ENCODE measurements around the gene VWA5A. TPM values are rescaled to one million over a fixed set of nuclear protein-coding genes. Genes with fewer than 3 reads are reported as not detected.

The VWA5A gene
- total RNA-seq, 4 donors from 2014 or later, result 17.0 to 22.5 (median 19.9) TPM

GRCh38 chr11:124174001-124174583, 58.8 kb downstream of the VWA5A start:
- Histone ChIP-seq H3K27me3 (no peaks in the 10 kb centered on the region), H3K9me3 (no peaks in the 10 kb centered on the region), H3K27ac (no peak overlapping the region), H3K4me1 (no peaks in the 10 kb centered on the region), H3K4me3 (no peak overlapping the region), H3K36me3 (no peaks in the 10 kb centered on the region)
- no peak for DNase-seq (ENCODE audit: low spot score in 2 of 2)
- TF ChIP-seq CTCF (IDR thresholded peaks at IDR 0.05), result no peak
- TF ChIP-seq EP300 (IDR thresholded peaks at IDR 0.05), result no peak
- no peak for TF ChIP-seq POLR2A (IDR thresholded peaks at IDR 0.05)
- WGBS, 2 donors, result 11 to 14% methylated on average over 4 of the region's 4 CpGs

- WGBS, 2 donors, result 63 to 68% methylated on average over 5 of the region's 5 CpGs
- Histone ChIP-seq H3K9me3 (no peaks in the 10 kb centered on the region), H3K27ac (no peak overlapping the region), H3K27me3 (no peaks in the 10 kb centered on the region), H3K36me3 (no peaks in the 10 kb centered on the region), H3K4me1 (no peaks in the 10 kb centered on the region), H3K4me3 (no peak overlapping the region)
- TF ChIP-seq POLR2A (IDR thresholded peaks at IDR 0.05), result no peak
- no peak for TF ChIP-seq EP300 (IDR thresholded peaks at IDR 0.05)
- no peak for TF ChIP-seq CTCF (IDR thresholded peaks at IDR 0.05)
- DNase-seq (ENCODE audit: low spot score in 2 of 2), result no peak
Measured at GRCh38 chr11:124176925-124177715, 61.9 kb downstream of the VWA5A start.

- no peaks in the 10 kb centered on the region for H3K9me3 ChIP-seq
- WGBS, 2 donors, result 36 to 57% methylated on average over 1 of the region's 1 CpG
- no peaks in the 10 kb centered on the region for H3K27me3 ChIP-seq
- TF ChIP-seq EP300 (IDR thresholded peaks at IDR 0.05) (no peak), CTCF (IDR thresholded peaks at IDR 0.05) (no peak), POLR2A (IDR thresholded peaks at IDR 0.05) (no peak)
- no peak for DNase-seq (ENCODE audit: low spot score in 2 of 2)
- no peak overlapping the region for H3K27ac ChIP-seq
- no peak overlapping the region for H3K4me3 ChIP-seq
- H3K36me3 ChIP-seq, result no peaks in the 10 kb centered on the region
- H3K4me1 ChIP-seq, result no peaks in the 10 kb centered on the region
Measured at GRCh38 chr11:124179310-124179709, 64.1 kb downstream of the VWA5A start.

GRCh38 chr11:124183068-124183467, 67.8 kb downstream of the VWA5A start, which contains the start of gene OR10D3:
Gene OR10D3 (plus strand): TSS chr11:124183345. CDS start chr11:124185270, 1,925 bp downstream.
- Histone ChIP-seq H3K27ac (no peak within 1 kb of the TSS), H3K4me3 (no peak within 1 kb of the TSS), H3K4me1 (no peaks in the 10 kb centered on the region), H3K9me3 (no peaks in the 10 kb centered on the region), H3K27me3 (no peaks in the 10 kb centered on the region), H3K36me3 (no peaks in the 10 kb centered on the region)
- TF ChIP-seq CTCF (IDR thresholded peaks at IDR 0.05), result no peak
- no peak for TF ChIP-seq EP300 (IDR thresholded peaks at IDR 0.05)
- TF ChIP-seq POLR2A (IDR thresholded peaks at IDR 0.05), result no peak
- 39% methylated on average over 3 of the region's 3 CpGs for WGBS, 2 donors
- DNase-seq (ENCODE audit: low spot score in 2 of 2), result no peak

All from tibial nerve (tissue), 4 donors.